Neural cell (in vitro differentiated cells): ENCODE data around the gene BICC1. TPM values are rescaled to one million over a fixed set of nuclear protein-coding genes. Genes with fewer than 3 reads are reported as not detected.

Source experiments
- H2AFZ ChIP-seq: fragments of 200-600, 300-800 bp; sonication (generic), shearing (Covaris generic); 2 replicates; pipeline ENCODE4 v1.6.0; 2014; ENCODE audit warnings: low read depth, mild to moderate bottlenecking, antibody characterized with exemption, low read length, moderate library complexity
- H3F3A ChIP-seq: fragments of 200-600 bp; shearing (Covaris generic); 2 replicates; pipeline ENCODE4 v1.6.1; 2016; ENCODE audit warnings: mild to moderate bottlenecking, moderate library complexity, mixed read lengths, antibody characterized with exemption, low read length; ENCODE audit not compliant: insufficient read depth, poor library complexity, severe bottlenecking
- H3K27ac ChIP-seq: fragments of 200-600, 300-800 bp; sonication (generic), shearing (Covaris generic); 2 replicates; pipeline ENCODE4 v1.5.1; 2014; ENCODE audit warnings: mild to moderate bottlenecking, low read length, moderate library complexity
- H3K27me3 ChIP-seq: fragments of 300-800, 200-600 bp; sonication (generic), shearing (Covaris generic); 2 replicates; pipeline ENCODE4 v1.6.0; 2014; ENCODE audit warnings: mild to moderate bottlenecking, low read depth, low read length, moderate library complexity; ENCODE audit not compliant: insufficient read depth
- H3K36me3 ChIP-seq: fragments of 300-800, 200-600 bp; sonication (generic), shearing (Covaris generic); 2 replicates; pipeline ENCODE4 v1.5.1; 2014; ENCODE audit warnings: mild to moderate bottlenecking, antibody characterized with exemption, low read length, moderate library complexity; ENCODE audit not compliant: insufficient read depth
- H3K4me2 ChIP-seq: fragments of 300-800, 200-600 bp; sonication (generic), shearing (Covaris generic); 2 replicates; pipeline ENCODE4 v1.6.0; 2014; ENCODE audit warnings: mild to moderate bottlenecking, low read length
- H3K4me3 ChIP-seq: fragments of 300-800, 200-600 bp; sonication (generic), shearing (Covaris generic); 2 replicates; pipeline ENCODE4 v1.5.1; 2014; ENCODE audit warnings: mild to moderate bottlenecking, low read length, moderate library complexity
- H3K79me2 ChIP-seq: fragments of 200-600 bp; shearing (Covaris generic); replicated peaks from 2 replicates; pipeline ENCODE4 v1.6.0; 2014; ENCODE audit warnings: mild to moderate bottlenecking, low read length, moderate library complexity; ENCODE audit not compliant: insufficient read depth
- H3K9ac ChIP-seq: fragments of 300-800, 200-600 bp; sonication (generic), shearing (Covaris generic); 2 replicates; pipeline ENCODE4 v1.6.1; 2016; ENCODE audit warnings: mild to moderate bottlenecking, low read length, mixed read lengths
- H3K9me2 ChIP-seq: fragments of 200-600 bp; shearing (Covaris generic); 2 replicates; pipeline ENCODE4 v1.6.1; 2016; ENCODE audit warnings: mild to moderate bottlenecking, low read length, mixed read lengths; ENCODE audit not compliant: insufficient read depth
- H3K9me3 ChIP-seq: fragments of 200-600, 300-800 bp; sonication (generic), shearing (Covaris generic); 2 replicates; pipeline ENCODE4 v1.6.1; 2016; ENCODE audit warnings: mild to moderate bottlenecking, mixed run types, low read length, moderate library complexity, mixed read lengths
- H4K20me1 ChIP-seq: fragments of 200-600 bp; shearing (Covaris generic); 2 replicates; pipeline ENCODE4 v1.6.1; 2016; ENCODE audit warnings: mild to moderate bottlenecking, mixed run types; ENCODE audit not compliant: insufficient read depth
- EP300 ChIP-seq: fragments of 450-650 bp; conservative IDR thresholded peaks from 2 replicates; pipeline ENCODE4 v1.6.1; 2014; ENCODE audit warnings: antibody characterized with exemption, mild to moderate bottlenecking, moderate library complexity; ENCODE audit not compliant: poor library complexity, severe bottlenecking
- EZH2 ChIP-seq: fragments of 200-600, 300-800 bp; shearing (Covaris generic), sonication (generic); IDR thresholded peaks from 2 replicates; pipeline ENCODE4 v1.6.1; 2014; ENCODE audit warnings: antibody characterized with exemption, low read length, borderline replicate concordance, mild to moderate bottlenecking; ENCODE audit not compliant: insufficient read depth, poor library complexity, severe bottlenecking
- MXI1 ChIP-seq: fragments of 450-650 bp; conservative IDR thresholded peaks from 2 replicates; pipeline ENCODE4 v1.6.1; 2014; ENCODE audit warnings: antibody characterized with exemption, mild to moderate bottlenecking; ENCODE audit not compliant: poor library complexity, severe bottlenecking
- POLR2AphosphoS5 ChIP-seq: IDR thresholded peaks from 2 replicates; pipeline ENCODE4 v1.6.1; 2012
- RAD21 ChIP-seq: fragments of 450-650 bp; conservative IDR thresholded peaks from 2 replicates; pipeline ENCODE4 v1.6.1; 2014; ENCODE audit warnings: antibody characterized with exemption, mild to moderate bottlenecking, moderate library complexity
- REST ChIP-seq: IDR thresholded peaks from 2 replicates; pipeline ENCODE4 v1.6.1; 2012; ENCODE audit warnings: borderline replicate concordance
- SMC3 ChIP-seq: fragments of 450-650 bp; conservative IDR thresholded peaks from 2 replicates; pipeline ENCODE4 v1.6.1; 2014; ENCODE audit warnings: antibody characterized with exemption, mild to moderate bottlenecking, moderate library complexity; ENCODE audit not compliant: poor library complexity
- TAF1 ChIP-seq: IDR thresholded peaks from 2 replicates; pipeline ENCODE4 v1.6.1; 2012; ENCODE audit warnings: low read depth
- polyA plus RNA-seq: library from polyadenylated mRNA; depleted of rRNA; stranded (reverse); fragments of >200 nt; gene quantifications from 2 replicates; pipeline ENCODE4 v1.2.3, GENCODE V29; 2014
- TF ChIP-seq, protein P1 (sequence below): fragments of 450-650 bp; IDR thresholded peaks from 2 replicates; pipeline ENCODE4 v1.5.1; 2014; ENCODE audit warnings: antibody characterized with exemption, mild to moderate bottlenecking, moderate library complexity; ENCODE audit not compliant: poor library complexity, severe bottlenecking

The BICC1 gene
- polyA plus RNA-seq, 1 donor from 2014 or later, result 7.6 TPM

GRCh38 chr10:58570307-58570723 is 57.6 kb downstream of the BICC1 start:
- Histone ChIP-seq H2AFZ (no peak overlapping the region), H3K4me3 (no peak overlapping the region), H3F3A (no peaks in the 10 kb centered on the region), H3K36me3 (no peaks in the 10 kb centered on the region), H4K20me1 (no peaks in the 10 kb centered on the region), H3K27me3 (no peaks in the 10 kb centered on the region), H3K79me2 (no peaks in the 10 kb centered on the region), H3K9ac (no peak overlapping the region), H3K27ac (no peak overlapping the region), H3K9me3 (peaks cover 4% of the 10 kb centered on the region), H3K4me2 (no peak overlapping the region), H3K9me2 (no peaks in the 10 kb centered on the region)
- TF ChIP-seq TAF1 (no peak), EP300 (no peak), SMC3 (no peak), POLR2AphosphoS5 (no peak), REST (no peak), RAD21 (no peak), MXI1 (no peak), EZH2 (no peak)
- TF ChIP-seq, protein P1, sequence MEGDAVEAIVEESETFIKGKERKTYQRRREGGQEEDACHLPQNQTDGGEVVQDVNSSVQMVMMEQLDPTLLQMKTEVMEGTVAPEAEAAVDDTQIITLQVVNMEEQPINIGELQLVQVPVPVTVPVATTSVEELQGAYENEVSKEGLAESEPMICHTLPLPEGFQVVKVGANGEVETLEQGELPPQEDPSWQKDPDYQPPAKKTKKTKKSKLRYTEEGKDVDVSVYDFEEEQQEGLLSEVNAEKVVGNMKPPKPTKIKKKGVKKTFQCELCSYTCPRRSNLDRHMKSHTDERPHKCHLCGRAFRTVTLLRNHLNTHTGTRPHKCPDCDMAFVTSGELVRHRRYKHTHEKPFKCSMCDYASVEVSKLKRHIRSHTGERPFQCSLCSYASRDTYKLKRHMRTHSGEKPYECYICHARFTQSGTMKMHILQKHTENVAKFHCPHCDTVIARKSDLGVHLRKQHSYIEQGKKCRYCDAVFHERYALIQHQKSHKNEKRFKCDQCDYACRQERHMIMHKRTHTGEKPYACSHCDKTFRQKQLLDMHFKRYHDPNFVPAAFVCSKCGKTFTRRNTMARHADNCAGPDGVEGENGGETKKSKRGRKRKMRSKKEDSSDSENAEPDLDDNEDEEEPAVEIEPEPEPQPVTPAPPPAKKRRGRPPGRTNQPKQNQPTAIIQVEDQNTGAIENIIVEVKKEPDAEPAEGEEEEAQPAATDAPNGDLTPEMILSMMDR, result no peak

- Histone ChIP-seq H3K9me3 (peaks cover 4% of the 10 kb centered on the region), H3K9ac (no peak overlapping the region), H3K27me3 (no peaks in the 10 kb centered on the region), H3K4me2 (no peak overlapping the region), H3K79me2 (no peaks in the 10 kb centered on the region), H2AFZ (no peak overlapping the region), H3K36me3 (no peaks in the 10 kb centered on the region), H3K27ac (no peak overlapping the region), H4K20me1 (no peaks in the 10 kb centered on the region), H3K4me3 (no peak overlapping the region), H3K9me2 (no peaks in the 10 kb centered on the region), H3F3A (no peaks in the 10 kb centered on the region)
- TF ChIP-seq, protein P1, result no peak
- TF ChIP-seq TAF1, result no peak
- TF ChIP-seq EP300, result no peak
- no peak for TF ChIP-seq REST
- no peak for TF ChIP-seq POLR2AphosphoS5
- TF ChIP-seq RAD21, result no peak
- TF ChIP-seq SMC3, result no peak
- no peak for TF ChIP-seq EZH2
- TF ChIP-seq MXI1, result no peak
Observed at GRCh38 chr10:58570979-58571378, 58.3 kb downstream of the BICC1 start.
